Measurements from ENCODE around the gene AFF2.

DNA sequence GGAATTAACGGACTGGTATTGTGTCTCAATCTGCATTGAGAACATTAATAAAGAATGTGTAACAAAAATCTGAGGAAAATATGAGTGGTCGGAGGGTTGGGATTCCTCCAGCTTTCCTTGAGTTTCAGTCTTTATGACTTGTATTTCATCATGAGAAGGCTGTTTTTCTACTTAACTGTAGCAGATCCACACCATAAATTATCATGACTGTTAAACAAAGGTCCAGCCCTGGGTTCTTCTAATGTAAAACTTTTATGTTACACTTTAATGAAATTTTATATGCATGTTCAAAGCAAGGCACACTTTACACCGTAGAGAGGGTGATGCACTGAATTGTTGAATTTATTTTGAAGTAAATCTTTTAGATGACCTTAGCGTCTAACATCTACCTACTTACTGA lies 7.0 kb downstream of the AFF2 start:
- TF ChIP-seq, protein P1, sequence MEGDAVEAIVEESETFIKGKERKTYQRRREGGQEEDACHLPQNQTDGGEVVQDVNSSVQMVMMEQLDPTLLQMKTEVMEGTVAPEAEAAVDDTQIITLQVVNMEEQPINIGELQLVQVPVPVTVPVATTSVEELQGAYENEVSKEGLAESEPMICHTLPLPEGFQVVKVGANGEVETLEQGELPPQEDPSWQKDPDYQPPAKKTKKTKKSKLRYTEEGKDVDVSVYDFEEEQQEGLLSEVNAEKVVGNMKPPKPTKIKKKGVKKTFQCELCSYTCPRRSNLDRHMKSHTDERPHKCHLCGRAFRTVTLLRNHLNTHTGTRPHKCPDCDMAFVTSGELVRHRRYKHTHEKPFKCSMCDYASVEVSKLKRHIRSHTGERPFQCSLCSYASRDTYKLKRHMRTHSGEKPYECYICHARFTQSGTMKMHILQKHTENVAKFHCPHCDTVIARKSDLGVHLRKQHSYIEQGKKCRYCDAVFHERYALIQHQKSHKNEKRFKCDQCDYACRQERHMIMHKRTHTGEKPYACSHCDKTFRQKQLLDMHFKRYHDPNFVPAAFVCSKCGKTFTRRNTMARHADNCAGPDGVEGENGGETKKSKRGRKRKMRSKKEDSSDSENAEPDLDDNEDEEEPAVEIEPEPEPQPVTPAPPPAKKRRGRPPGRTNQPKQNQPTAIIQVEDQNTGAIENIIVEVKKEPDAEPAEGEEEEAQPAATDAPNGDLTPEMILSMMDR (IDR thresholded peaks at IDR 0.05) = no peak
- TF ChIP-seq POLR2A (IDR thresholded peaks at IDR 0.05) = no peak

Data from esophagus squamous epithelium (tissue), 4 donors.